Immature natural killer cell (primary cell): ENCODE data around the gene CCNY. TPM values are rescaled to one million over a fixed set of nuclear protein-coding genes. Genes with fewer than 3 reads are reported as not detected.

Experiments used
- DNase-seq, 3 donors: peaks; one replicate each; pipeline ENCODE4 v3.0.0; 2022; ENCODE audit warnings: mixed read lengths in 1 of 3
- H3K27ac Mint-ChIP-seq, 6 donors: one replicate each; pipeline ENCODE4 v1.8.0; 2020; ENCODE audit warnings: mixed read lengths in 6 of 6, mild to moderate bottlenecking in 5 of 6, inconsistent platforms in 4 of 6, moderate library complexity in 3 of 6
- H3K27me3 Mint-ChIP-seq, 3 donors: one replicate each; pipeline ENCODE4 v1.8.0; 2020 to 2021; ENCODE audit warnings: low read depth in 3 of 3, mild to moderate bottlenecking in 3 of 3, mixed read lengths in 3 of 3, moderate library complexity in 3 of 3, inconsistent platforms in 1 of 3
- H3K36me3 Mint-ChIP-seq, 3 donors: one replicate each; pipeline ENCODE4 v1.8.0; 2020; ENCODE audit warnings: mixed read lengths in 3 of 3, inconsistent platforms in 2 of 3, mild to moderate bottlenecking in 2 of 3
- H3K4me1 Mint-ChIP-seq, 2 donors: one replicate each; pipeline ENCODE4 v1.8.0; 2020; ENCODE audit warnings: inconsistent platforms in 2 of 2, mild to moderate bottlenecking in 2 of 2, mixed read lengths in 2 of 2, moderate library complexity in 1 of 2
- H3K4me3 Mint-ChIP-seq, 5 donors: one replicate each; pipeline ENCODE4 v1.8.0; 2020; ENCODE audit warnings: mild to moderate bottlenecking in 5 of 5, mixed read lengths in 5 of 5, inconsistent platforms in 3 of 5, moderate library complexity in 3 of 5
- H3K9me3 Mint-ChIP-seq, 6 donors: one replicate each; pipeline ENCODE4 v1.8.0; 2020; ENCODE audit warnings: mild to moderate bottlenecking in 6 of 6, mixed read lengths in 6 of 6, inconsistent platforms in 4 of 6, moderate library complexity in 3 of 6
- polyA plus RNA-seq, 3 donors: library from polyadenylated mRNA; unstranded; fragments of 300-500 nt; fragmentation: Illumina TruSeq; gene quantifications; one replicate each; pipeline ENCODE4 v1.2.3, GENCODE V29; 2021

CCNY gene
- polyA plus RNA-seq, 3 donors from 2014 or later = 7.8 to 13.2 (median 12.4) TPM

- DNase-seq = no peak
- H3K4me1 Mint-ChIP-seq = peaks cover 46 to 75% of the 10 kb centered on the region in 2 donors
Observed at GRCh38 chr10:35425595-35425994, 89.3 kb downstream of the CCNY start.

GRCh38 chr10:35426657-35427056 is 90.3 kb downstream of the CCNY start:
- Mint-ChIP-seq H3K27me3 (peaks cover 0 to 1% (median 0%) of the 10 kb centered on the region in 3 donors), H3K4me1 (peaks cover 44 to 70% of the 10 kb centered on the region in 2 donors), H3K9me3 (no peaks in the 10 kb centered on the region), H3K27ac (peak overlapping the region in 3 of 6 donors; percentile 17 to 62 (median 29)), H3K4me3 (no peak overlapping the region), H3K36me3 (peaks cover 0 to 3% (median 0%) of the 10 kb centered on the region in 3 donors)
- DNase-seq = no peak

More at GRCh38 chr10:35425595-35425994, 89.3 kb downstream of the CCNY start:
- Mint-ChIP-seq H3K27ac (peak overlapping the region in 1 of 6 donors; percentile 11), H3K27me3 (peaks cover 0 to 3% (median 0%) of the 10 kb centered on the region in 3 donors), H3K36me3 (peaks cover 0 to 3% (median 0%) of the 10 kb centered on the region in 3 donors), H3K9me3 (no peaks in the 10 kb centered on the region), H3K4me3 (no peak overlapping the region)

GRCh38 chr10:35427543-35427942 is 91.2 kb downstream of the CCNY start:
- peaks cover 0 to 1% (median 0%) of the 10 kb centered on the region in 3 donors for H3K27me3 Mint-ChIP-seq
- no peak for DNase-seq
- H3K4me1 Mint-ChIP-seq = peaks cover 53 to 72% of the 10 kb centered on the region in 2 donors
- no peak overlapping the region for H3K4me3 Mint-ChIP-seq
- no peaks in the 10 kb centered on the region for H3K9me3 Mint-ChIP-seq
- H3K27ac Mint-ChIP-seq = peak overlapping the region in 1 of 6 donors; percentile 30
- H3K36me3 Mint-ChIP-seq = peaks cover 0 to 3% (median 0%) of the 10 kb centered on the region in 3 donors

GRCh38 chr10:35428521-35428920 is 92.2 kb downstream of the CCNY start:
- peaks cover 0 to 3% (median 0%) of the 10 kb centered on the region in 3 donors for H3K36me3 Mint-ChIP-seq

GRCh38 chr10:35432781-35433338 is 96.6 kb downstream of the CCNY start:
- DNase-seq = no peak
- peaks cover 0 to 4% (median 4%) of the 10 kb centered on the region in 3 donors for H3K36me3 Mint-ChIP-seq
- no peak overlapping the region for H3K4me3 Mint-ChIP-seq
- no peak overlapping the region for H3K27ac Mint-ChIP-seq
- peaks cover 0 to 3% (median 0%) of the 10 kb centered on the region in 6 donors for H3K9me3 Mint-ChIP-seq
- H3K4me1 Mint-ChIP-seq = peaks cover 51 to 78% of the 10 kb centered on the region in 2 donors
- H3K27me3 Mint-ChIP-seq = peaks cover 0 to 5% (median 2%) of the 10 kb centered on the region in 3 donors

More at GRCh38 chr10:35428521-35428920, 92.2 kb downstream of the CCNY start:
- H3K27me3 Mint-ChIP-seq = peaks cover 0 to 1% (median 0%) of the 10 kb centered on the region in 3 donors
- no peaks in the 10 kb centered on the region for H3K9me3 Mint-ChIP-seq
- H3K4me3 Mint-ChIP-seq = no peak overlapping the region
- no peak for DNase-seq
- H3K27ac Mint-ChIP-seq = peak overlapping the region in 1 of 6 donors; percentile 51
- peaks cover 57 to 78% of the 10 kb centered on the region in 2 donors for H3K4me1 Mint-ChIP-seq

- H3K4me3 Mint-ChIP-seq = peak overlapping the region in 1 of 5 donors; percentile 15
- H3K27ac Mint-ChIP-seq = peak overlapping the region in 3 of 6 donors; percentile 30 to 61 (median 50)
- peaks cover 0 to 5% (median 2%) of the 10 kb centered on the region in 3 donors for H3K27me3 Mint-ChIP-seq
- no peak for DNase-seq
- H3K9me3 Mint-ChIP-seq = peaks cover under 1 to 8% (median 6%) of the 10 kb centered on the region in 6 donors
- H3K4me1 Mint-ChIP-seq = peaks cover 43 to 73% of the 10 kb centered on the region in 2 donors
- peaks cover 2 to 10% (median 9%) of the 10 kb centered on the region in 3 donors for H3K36me3 Mint-ChIP-seq
Observed at GRCh38 chr10:35433851-35434426, 97.6 kb downstream of the CCNY start.

GRCh38 chr10:35434533-35434932 is 98.2 kb downstream of the CCNY start:
- H3K36me3 Mint-ChIP-seq = peaks cover 8 to 16% (median 15%) of the 10 kb centered on the region in 3 donors
- no peak for DNase-seq
- peak overlapping the region in 5 of 6 donors; percentile 8 to 66 (median 31) for H3K27ac Mint-ChIP-seq
- peaks cover 0 to 5% (median 2%) of the 10 kb centered on the region in 3 donors for H3K27me3 Mint-ChIP-seq
- H3K4me1 Mint-ChIP-seq = peaks cover 49 to 73% of the 10 kb centered on the region in 2 donors
- H3K9me3 Mint-ChIP-seq = peaks cover 6 to 13% (median 12%) of the 10 kb centered on the region in 6 donors
- no peak overlapping the region for H3K4me3 Mint-ChIP-seq

GRCh38 chr10:35435824-35436223 is 99.5 kb downstream of the CCNY start:
- Mint-ChIP-seq H3K27me3 (peaks cover 0 to 5% (median 2%) of the 10 kb centered on the region in 3 donors), H3K4me1 (peaks cover 57 to 84% of the 10 kb centered on the region in 2 donors), H3K27ac (peak overlapping the region in 3 of 6 donors; percentile 5 to 8 (median 7)), H3K9me3 (peaks cover 6 to 20% (median 14%) of the 10 kb centered on the region in 6 donors), H3K4me3 (no peak overlapping the region), H3K36me3 (peaks cover 9 to 19% (median 18%) of the 10 kb centered on the region in 3 donors)
- DNase-seq = no peak

GRCh38 chr10:35437829-35438228 is 101.5 kb downstream of the CCNY start:
- Mint-ChIP-seq H3K4me1 (peaks cover 56 to 85% of the 10 kb centered on the region in 2 donors), H3K36me3 (peaks cover 18 to 25% (median 24%) of the 10 kb centered on the region in 3 donors), H3K27me3 (peaks cover 2 to 4% (median 2%) of the 10 kb centered on the region in 3 donors), H3K4me3 (no peak overlapping the region), H3K27ac (no peak overlapping the region), H3K9me3 (peaks cover 15 to 33% (median 22%) of the 10 kb centered on the region in 6 donors)
- DNase-seq = no peak

- H3K27ac Mint-ChIP-seq = peak overlapping the region in 1 of 6 donors; percentile 43
- H3K4me3 Mint-ChIP-seq = no peak overlapping the region
- H3K9me3 Mint-ChIP-seq = peaks cover 20 to 43% (median 30%) of the 10 kb centered on the region in 6 donors
- H3K27me3 Mint-ChIP-seq = peaks cover 2 to 4% (median 2%) of the 10 kb centered on the region in 3 donors
- H3K4me1 Mint-ChIP-seq = peaks cover 49 to 75% of the 10 kb centered on the region in 2 donors
- no peak for DNase-seq
- peaks cover 20 to 31% (median 30%) of the 10 kb centered on the region in 3 donors for H3K36me3 Mint-ChIP-seq
Observed at GRCh38 chr10:35438718-35439571, 102.6 kb downstream of the CCNY start.

- Mint-ChIP-seq H3K36me3 (peaks cover 26 to 36% (median 35%) of the 10 kb centered on the region in 3 donors), H3K27me3 (peaks cover 2 to 4% (median 2%) of the 10 kb centered on the region in 3 donors), H3K4me3 (no peak overlapping the region), H3K4me1 (peaks cover 45 to 69% of the 10 kb centered on the region in 2 donors), H3K27ac (peak overlapping the region in 2 of 6 donors; percentile 11 to 31), H3K9me3 (peaks cover 26 to 53% (median 39%) of the 10 kb centered on the region in 6 donors)
- DNase-seq = no peak
Observed at GRCh38 chr10:35440016-35440415, 103.7 kb downstream of the CCNY start.

GRCh38 chr10:35442028-35442427 is 105.7 kb downstream of the CCNY start:
- peaks cover 0 to 5% (median 0%) of the 10 kb centered on the region in 3 donors for H3K27me3 Mint-ChIP-seq
- H3K36me3 Mint-ChIP-seq = peaks cover 30 to 32% (median 31%) of the 10 kb centered on the region in 3 donors
- peaks cover 25 to 57% (median 40%) of the 10 kb centered on the region in 6 donors for H3K9me3 Mint-ChIP-seq
- H3K4me1 Mint-ChIP-seq = peaks cover 56 to 70% of the 10 kb centered on the region in 2 donors
- no peak for DNase-seq
- peak overlapping the region in 1 of 6 donors; percentile 54 for H3K27ac Mint-ChIP-seq
- peak overlapping the region in 2 of 5 donors; percentile 9 to 14 for H3K4me3 Mint-ChIP-seq

GRCh38 chr10:35442592-35442991 is 106.3 kb downstream of the CCNY start:
- H3K27ac Mint-ChIP-seq = peak overlapping the region in 2 of 6 donors; percentile 24 to 44
- peaks cover 61 to 74% of the 10 kb centered on the region in 2 donors for H3K4me1 Mint-ChIP-seq
- no peak for DNase-seq
- no peak overlapping the region for H3K4me3 Mint-ChIP-seq
- H3K27me3 Mint-ChIP-seq = peaks cover 0 to 5% (median under 1%) of the 10 kb centered on the region in 3 donors
- H3K36me3 Mint-ChIP-seq = peaks cover 30 to 32% (median 31%) of the 10 kb centered on the region in 3 donors
- peaks cover 25 to 57% (median 40%) of the 10 kb centered on the region in 6 donors for H3K9me3 Mint-ChIP-seq
